Measurements from ENCODE around the gene ZNF425. TPM values are rescaled to one million over a fixed set of nuclear protein-coding genes. Genes with fewer than 3 reads are reported as not detected.

Gene ZNF425
- total and polyA plus RNA-seq, 9 of the 15 experiments (the other 6 are each of a cell fraction or from before 2014, with no cell fraction given): 0.03 to 0.89 (median 0.54) TPM

DNA sequence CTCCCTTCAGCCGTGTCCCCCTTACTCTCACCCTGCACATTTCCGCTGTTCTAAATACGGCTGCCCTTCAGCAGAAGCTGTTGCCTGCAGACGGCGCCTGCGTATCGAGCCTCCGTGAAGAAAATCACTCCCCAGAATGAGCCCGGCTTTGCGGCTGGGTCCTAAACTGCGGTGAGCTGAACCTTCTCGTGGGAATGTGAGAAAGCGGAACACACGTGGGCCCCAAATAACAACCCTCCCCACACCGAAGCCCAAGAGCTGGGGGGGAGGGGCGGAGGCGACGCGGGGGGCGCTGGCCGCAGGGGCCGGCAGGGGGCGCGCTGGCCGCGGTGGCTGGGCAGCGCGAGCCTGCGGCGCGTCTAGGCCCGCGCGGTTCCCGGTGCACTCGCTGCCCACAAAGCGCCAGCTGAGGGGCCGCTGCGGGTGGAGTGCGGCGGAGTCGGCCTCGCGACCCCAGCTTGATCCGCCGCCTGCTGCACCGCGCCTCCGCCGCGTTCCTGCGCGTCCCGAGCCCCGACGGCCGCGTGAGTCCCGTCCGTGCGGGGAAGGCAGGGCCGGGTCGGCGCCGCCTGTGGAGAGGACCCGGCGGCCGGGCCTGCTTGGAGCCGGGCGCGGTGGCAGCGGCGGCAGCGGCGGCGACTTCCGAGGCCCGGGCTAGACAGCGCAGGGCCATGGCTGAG is 21.1 kb upstream of the ZNF425 start, which contains the start of gene ZNF398 (continued):
- TF ChIP-seq, protein P1, sequence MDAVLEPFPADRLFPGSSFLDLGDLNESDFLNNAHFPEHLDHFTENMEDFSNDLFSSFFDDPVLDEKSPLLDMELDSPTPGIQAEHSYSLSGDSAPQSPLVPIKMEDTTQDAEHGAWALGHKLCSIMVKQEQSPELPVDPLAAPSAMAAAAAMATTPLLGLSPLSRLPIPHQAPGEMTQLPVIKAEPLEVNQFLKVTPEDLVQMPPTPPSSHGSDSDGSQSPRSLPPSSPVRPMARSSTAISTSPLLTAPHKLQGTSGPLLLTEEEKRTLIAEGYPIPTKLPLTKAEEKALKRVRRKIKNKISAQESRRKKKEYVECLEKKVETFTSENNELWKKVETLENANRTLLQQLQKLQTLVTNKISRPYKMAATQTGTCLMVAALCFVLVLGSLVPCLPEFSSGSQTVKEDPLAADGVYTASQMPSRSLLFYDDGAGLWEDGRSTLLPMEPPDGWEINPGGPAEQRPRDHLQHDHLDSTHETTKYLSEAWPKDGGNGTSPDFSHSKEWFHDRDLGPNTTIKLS (IDR thresholded peaks at IDR 0.05; ENCODE audit: borderline replicate concordance, low read depth): peak; percentile 78; the same call in 1 of the 2 replicates
- TF ChIP-seq BRF1 (IDR thresholded peaks at IDR 0.05; ENCODE audit: borderline replicate concordance, extremely low read depth, insufficient read length) (no peak), PURB (CRISPR knock-in tag; IDR thresholded peaks at IDR 0.05; ENCODE audit: low read depth) (no peak), NR2C2 (CRISPR knock-in tag; IDR thresholded peaks at IDR 0.05) (no peak), NR2C2 (tag; IDR thresholded peaks at IDR 0.05) (no peak; the same call in 1 of the 2 replicates), MED1 (CRISPR knock-in tag; IDR thresholded peaks at IDR 0.05; ENCODE audit: borderline replicate concordance) (0 out of 2 replicates have a peak, but pooled peaks have one; percentile 92), HMG20A (CRISPR knock-in tag; conservative IDR thresholded peaks at IDR 0.05) (no peak), SMARCB1 (IDR thresholded peaks at IDR 0.05; ENCODE audit: insufficient read length, low read depth) (no peak), POLR2AphosphoS5 (IDR thresholded peaks at IDR 0.05; ENCODE audit: control insufficient read depth, insufficient read depth, low read depth, low read length) (peak; percentile 46; the same call in 1 of the 2 replicates), TEAD2 (tag; IDR thresholded peaks at IDR 0.05) (0 out of 2 replicates have a peak, but pooled peaks have one; percentile 8), TAF15 (IDR thresholded peaks at IDR 0.05; ENCODE audit: low read depth, low read length) (no peak), GATAD2A (IDR thresholded peaks at IDR 0.05) (no peak; the same call in 1 of the 2 replicates), BDP1 (IDR thresholded peaks at IDR 0.05; ENCODE audit: insufficient read depth, insufficient read length) (no peak), ZNF12 (CRISPR knock-in tag; IDR thresholded peaks at IDR 0.05) (0 out of 2 replicates have a peak, but pooled peaks have one; percentile 17)
- TF ChIP-seq, protein P2, sequence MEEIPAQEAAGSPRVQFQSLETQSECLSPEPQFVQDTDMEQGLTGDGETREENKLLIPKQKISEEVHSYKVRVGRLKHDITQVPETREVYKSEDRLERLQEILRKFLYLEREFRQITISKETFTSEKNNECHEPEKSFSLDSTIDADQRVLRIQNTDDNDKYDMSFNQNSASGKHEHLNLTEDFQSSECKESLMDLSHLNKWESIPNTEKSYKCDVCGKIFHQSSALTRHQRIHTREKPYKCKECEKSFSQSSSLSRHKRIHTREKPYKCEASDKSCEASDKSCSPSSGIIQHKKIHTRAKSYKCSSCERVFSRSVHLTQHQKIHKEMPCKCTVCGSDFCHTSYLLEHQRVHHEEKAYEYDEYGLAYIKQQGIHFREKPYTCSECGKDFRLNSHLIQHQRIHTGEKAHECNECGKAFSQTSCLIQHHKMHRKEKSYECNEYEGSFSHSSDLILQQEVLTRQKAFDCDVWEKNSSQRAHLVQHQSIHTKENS (CRISPR knock-in tag; IDR thresholded peaks at IDR 0.05): no peak
- TF ChIP-seq, protein P3, sequence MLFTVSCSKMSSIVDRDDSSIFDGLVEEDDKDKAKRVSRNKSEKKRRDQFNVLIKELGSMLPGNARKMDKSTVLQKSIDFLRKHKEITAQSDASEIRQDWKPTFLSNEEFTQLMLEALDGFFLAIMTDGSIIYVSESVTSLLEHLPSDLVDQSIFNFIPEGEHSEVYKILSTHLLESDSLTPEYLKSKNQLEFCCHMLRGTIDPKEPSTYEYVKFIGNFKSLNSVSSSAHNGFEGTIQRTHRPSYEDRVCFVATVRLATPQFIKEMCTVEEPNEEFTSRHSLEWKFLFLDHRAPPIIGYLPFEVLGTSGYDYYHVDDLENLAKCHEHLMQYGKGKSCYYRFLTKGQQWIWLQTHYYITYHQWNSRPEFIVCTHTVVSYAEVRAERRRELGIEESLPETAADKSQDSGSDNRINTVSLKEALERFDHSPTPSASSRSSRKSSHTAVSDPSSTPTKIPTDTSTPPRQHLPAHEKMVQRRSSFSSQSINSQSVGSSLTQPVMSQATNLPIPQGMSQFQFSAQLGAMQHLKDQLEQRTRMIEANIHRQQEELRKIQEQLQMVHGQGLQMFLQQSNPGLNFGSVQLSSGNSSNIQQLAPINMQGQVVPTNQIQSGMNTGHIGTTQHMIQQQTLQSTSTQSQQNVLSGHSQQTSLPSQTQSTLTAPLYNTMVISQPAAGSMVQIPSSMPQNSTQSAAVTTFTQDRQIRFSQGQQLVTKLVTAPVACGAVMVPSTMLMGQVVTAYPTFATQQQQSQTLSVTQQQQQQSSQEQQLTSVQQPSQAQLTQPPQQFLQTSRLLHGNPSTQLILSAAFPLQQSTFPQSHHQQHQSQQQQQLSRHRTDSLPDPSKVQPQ (CRISPR knock-in tag; IDR thresholded peaks at IDR 0.05; ENCODE audit: borderline replicate concordance): no peak
- TF ChIP-seq, protein P4, sequence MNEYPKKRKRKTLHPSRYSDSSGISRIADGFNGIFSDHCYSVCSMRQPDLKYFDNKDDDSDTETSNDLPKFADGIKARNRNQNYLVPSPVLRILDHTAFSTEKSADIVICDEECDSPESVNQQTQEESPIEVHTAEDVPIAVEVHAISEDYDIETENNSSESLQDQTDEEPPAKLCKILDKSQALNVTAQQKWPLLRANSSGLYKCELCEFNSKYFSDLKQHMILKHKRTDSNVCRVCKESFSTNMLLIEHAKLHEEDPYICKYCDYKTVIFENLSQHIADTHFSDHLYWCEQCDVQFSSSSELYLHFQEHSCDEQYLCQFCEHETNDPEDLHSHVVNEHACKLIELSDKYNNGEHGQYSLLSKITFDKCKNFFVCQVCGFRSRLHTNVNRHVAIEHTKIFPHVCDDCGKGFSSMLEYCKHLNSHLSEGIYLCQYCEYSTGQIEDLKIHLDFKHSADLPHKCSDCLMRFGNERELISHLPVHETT (CRISPR knock-in tag; conservative IDR thresholded peaks at IDR 0.05 in 1 of 2, IDR thresholded peaks at IDR 0.05 in 1 of 2): peak in 1 of 2 experiments; percentile 100; a peak in 2 of 4 replicates

All from K562 (cell line).